ENCODE results near the gene OR52N1.

Gene OR52N1

GRCh38 chr11:5791165-5791564 is at the start of gene OR52N1:
Gene OR52N1 (minus strand): TSS chr11:5791265. CDS start chr11:5788816, 2,449 bp downstream.
- no peak for DNase-seq (ENCODE audit: low read depth)

GRCh38 chr11:5837695-5838094 is 46.6 kb upstream of the OR52N1 start:
- DNase-seq (ENCODE audit: low read depth): no peak

- no peak for DNase-seq (ENCODE audit: low read depth)
These were observed 42.4 kb upstream of the OR52N1 start for GRCh38 chr11:5833446-5833845.

- DNase-seq (ENCODE audit: low read depth): no peak
These were observed 40.2 kb upstream of the OR52N1 start for GRCh38 chr11:5831196-5831829.

GRCh38 chr11:5818245-5818886 is 27.3 kb upstream of the OR52N1 start:
- no peak for DNase-seq (ENCODE audit: low read depth)

GRCh38 chr11:5815534-5815933 is 24.5 kb upstream of the OR52N1 start:
- DNase-seq (ENCODE audit: low read depth): no peak

- DNase-seq (ENCODE audit: low read depth): no peak
These were observed 19.1 kb upstream of the OR52N1 start for GRCh38 chr11:5809905-5810795.

GRCh38 chr11:5809122-5809519 is 18.1 kb upstream of the OR52N1 start:
- no peak for DNase-seq (ENCODE audit: low read depth)

GRCh38 chr11:5808500-5809121 is 17.5 kb upstream of the OR52N1 start, which contains the start of gene OR52N2:
Gene OR52N2 (plus strand): TSS chr11:5808924. CDS start chr11:5820336, 11,412 bp downstream.
- peak; percentile 52 for DNase-seq (ENCODE audit: low read depth)

- DNase-seq (ENCODE audit: low read depth): no peak
These were observed 16.5 kb upstream of the OR52N1 start for GRCh38 chr11:5807580-5807979.

GRCh38 chr11:5803982-5804381 is 12.9 kb upstream of the OR52N1 start:
- no peak for DNase-seq (ENCODE audit: low read depth)

GRCh38 chr11:5796541-5796940 is 5.5 kb upstream of the OR52N1 start:
- DNase-seq (ENCODE audit: low read depth): no peak

- no peak for DNase-seq (ENCODE audit: low read depth)
These were observed 7.8 kb downstream of the OR52N1 start, which contains the start of gene OR52N5 for GRCh38 chr11:5783255-5783654. Gene OR52N5 (minus strand): TSS chr11:5783355. CDS start chr11:5778634, 4,721 bp downstream.

GRCh38 chr11:5767056-5767455 is 24.0 kb downstream of the OR52N1 start:
- no peak for DNase-seq (ENCODE audit: low read depth)

- no peak for DNase-seq (ENCODE audit: low read depth)
These were observed 37.1 kb downstream of the OR52N1 start, which contains the start of gene OR52N4 for GRCh38 chr11:5753943-5754342. Gene OR52N4 (plus strand): TSS chr11:5754243. CDS start chr11:5754741, 498 bp downstream.

GRCh38 chr11:5749836-5750235 is 41.2 kb downstream of the OR52N1 start:
- no peak for DNase-seq (ENCODE audit: low read depth)

GRCh38 chr11:5746614-5747013 is 44.5 kb downstream of the OR52N1 start:
- DNase-seq (ENCODE audit: low read depth): no peak

- no peak for DNase-seq (ENCODE audit: low read depth)
These were observed 52.6 kb downstream of the OR52N1 start for GRCh38 chr11:5738431-5738830.

- DNase-seq (ENCODE audit: low read depth): no peak
These were observed 53.2 kb downstream of the OR52N1 start for GRCh38 chr11:5737670-5738392.

GRCh38 chr11:5737091-5737490 is 54.0 kb downstream of the OR52N1 start:
- no peak for DNase-seq (ENCODE audit: low read depth)
